Thyroid gland (tissue), 4 donors: Measurements from ENCODE around the gene SETX.

Experiments used
- POLR2A ChIP-seq, 2 donors: fragments of 450-650 bp; IDR thresholded peaks; one replicate each; pipeline ENCODE4 v1.6.1; 2017; ENCODE audit warnings: antibody characterized with exemption in 2 of 2, mild to moderate bottlenecking in 2 of 2, moderate library complexity in 1 of 2
- TF ChIP-seq, protein P1 (sequence below), 6 experiments: fragments of 200-600 bp in 3 of 6; fragments of 450-650 bp in 3 of 6; sonication (generic) in 3 of 6; IDR thresholded peaks; one replicate each; pipeline ENCODE4 v1.5.1; 2016 to 2019; ENCODE audit warnings: antibody characterized with exemption in 6 of 6, mild to moderate bottlenecking in 2 of 6, inconsistent platforms in 1 of 6, moderate library complexity in 1 of 6

DNA sequence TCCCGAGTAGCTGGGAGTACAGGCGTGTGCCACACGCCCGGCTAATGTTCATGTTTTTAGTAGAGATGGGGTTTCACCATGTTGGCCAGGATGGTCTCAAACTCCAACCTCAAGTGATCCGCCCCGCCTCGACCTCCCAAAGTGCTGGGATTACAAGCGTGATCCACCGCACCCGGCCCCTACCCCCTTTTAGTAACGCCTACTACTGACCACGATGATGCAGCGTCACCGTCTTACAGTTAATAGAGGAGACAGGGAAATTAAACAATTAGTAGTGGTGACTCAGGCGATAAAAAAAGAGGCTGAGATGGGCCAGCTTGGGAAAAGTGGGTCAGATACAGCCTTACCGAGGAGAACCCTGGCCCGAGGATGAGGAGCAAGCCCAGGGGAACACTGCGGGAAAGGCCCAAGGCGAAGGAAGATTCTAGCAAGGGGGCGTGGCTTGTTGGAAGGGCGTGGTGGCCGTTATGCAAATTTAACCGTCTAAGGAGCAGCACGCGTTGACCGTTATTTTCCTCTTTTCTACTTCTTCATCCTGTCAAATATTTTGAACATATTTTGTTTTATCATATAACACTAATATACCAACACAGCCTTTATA, 1.6 kb upstream of the SETX start:
- TF ChIP-seq, protein P1, sequence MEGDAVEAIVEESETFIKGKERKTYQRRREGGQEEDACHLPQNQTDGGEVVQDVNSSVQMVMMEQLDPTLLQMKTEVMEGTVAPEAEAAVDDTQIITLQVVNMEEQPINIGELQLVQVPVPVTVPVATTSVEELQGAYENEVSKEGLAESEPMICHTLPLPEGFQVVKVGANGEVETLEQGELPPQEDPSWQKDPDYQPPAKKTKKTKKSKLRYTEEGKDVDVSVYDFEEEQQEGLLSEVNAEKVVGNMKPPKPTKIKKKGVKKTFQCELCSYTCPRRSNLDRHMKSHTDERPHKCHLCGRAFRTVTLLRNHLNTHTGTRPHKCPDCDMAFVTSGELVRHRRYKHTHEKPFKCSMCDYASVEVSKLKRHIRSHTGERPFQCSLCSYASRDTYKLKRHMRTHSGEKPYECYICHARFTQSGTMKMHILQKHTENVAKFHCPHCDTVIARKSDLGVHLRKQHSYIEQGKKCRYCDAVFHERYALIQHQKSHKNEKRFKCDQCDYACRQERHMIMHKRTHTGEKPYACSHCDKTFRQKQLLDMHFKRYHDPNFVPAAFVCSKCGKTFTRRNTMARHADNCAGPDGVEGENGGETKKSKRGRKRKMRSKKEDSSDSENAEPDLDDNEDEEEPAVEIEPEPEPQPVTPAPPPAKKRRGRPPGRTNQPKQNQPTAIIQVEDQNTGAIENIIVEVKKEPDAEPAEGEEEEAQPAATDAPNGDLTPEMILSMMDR (IDR thresholded peaks at IDR 0.05): no peak
- no peak for TF ChIP-seq POLR2A (IDR thresholded peaks at IDR 0.05)
